Measurements from ENCODE around the gene FHOD3.
A peak's percentile ranks its signal among the peaks of the same experiment; 100 is the strongest.

The FHOD3 gene

DNA sequence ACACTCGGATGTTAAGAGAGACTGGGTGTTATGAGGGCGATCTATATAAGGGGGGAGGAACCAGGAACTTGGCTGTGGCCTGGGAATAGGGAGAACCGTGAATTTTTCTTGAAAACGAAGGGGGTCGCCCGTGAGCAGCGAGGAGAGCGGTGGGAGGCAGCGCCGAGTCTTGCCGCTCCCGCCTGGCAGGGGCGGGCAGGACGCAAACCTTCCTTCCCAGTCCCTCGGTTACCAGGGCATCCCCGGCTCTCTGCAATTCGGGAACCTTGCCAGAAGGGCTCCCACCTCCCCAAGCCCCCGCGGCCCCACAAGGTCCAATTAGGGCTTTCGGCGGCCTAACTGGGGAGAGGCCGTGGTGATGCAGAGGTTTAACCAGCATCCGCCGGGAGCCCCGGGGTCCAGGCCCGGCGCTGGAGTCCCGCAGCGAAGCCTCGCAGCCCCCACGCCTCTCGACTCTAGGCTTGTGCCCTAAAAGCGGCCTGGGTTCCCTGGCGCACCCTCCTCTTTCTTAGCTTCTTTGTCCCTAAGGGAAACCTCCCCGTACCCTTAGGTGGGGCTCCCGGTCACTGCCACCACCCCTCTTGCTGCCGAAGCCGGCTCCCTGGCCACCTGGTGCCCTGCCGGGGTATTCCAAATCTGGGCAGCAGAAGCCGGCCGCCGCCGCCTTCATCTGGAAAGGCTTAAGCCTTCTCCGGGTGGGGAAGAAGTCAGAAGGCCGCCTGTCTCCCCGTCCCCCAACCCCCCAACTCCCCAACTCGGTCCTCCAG, 680 bp upstream of the FHOD3 start:
- peak; percentile 73 for DNase-seq

DNA sequence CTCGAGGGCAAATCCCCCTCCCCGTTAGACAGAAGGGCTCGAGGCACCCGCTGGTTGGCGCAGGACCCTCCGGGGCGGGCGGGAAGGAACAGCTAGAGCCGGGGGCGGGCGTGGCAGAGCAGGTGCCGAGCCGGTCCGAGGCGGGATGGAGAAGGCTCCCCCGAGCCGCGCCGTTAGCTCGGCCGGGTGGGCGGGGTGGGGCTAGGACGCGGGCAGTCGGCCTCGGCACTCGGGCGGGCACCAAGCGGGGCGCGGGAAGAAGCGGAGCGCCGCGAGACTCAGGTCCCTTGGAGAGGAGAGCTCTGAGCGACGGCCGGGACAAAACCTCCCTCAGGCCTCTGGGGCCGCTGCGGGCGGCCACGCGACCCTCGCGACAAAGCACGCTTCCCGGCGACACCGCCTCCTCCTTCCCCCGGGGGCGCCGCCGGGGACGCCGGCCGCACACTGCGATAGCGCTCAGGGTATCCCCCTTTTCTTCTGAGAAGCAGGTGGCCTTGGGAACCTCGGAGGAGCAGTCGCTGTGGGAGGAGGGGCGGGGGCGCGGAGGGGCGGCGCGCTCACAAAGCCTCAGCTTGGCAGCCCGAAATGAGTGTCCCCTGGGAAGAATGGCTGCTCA, 721 bp downstream of the FHOD3 start:
- no peak for DNase-seq

DNA sequence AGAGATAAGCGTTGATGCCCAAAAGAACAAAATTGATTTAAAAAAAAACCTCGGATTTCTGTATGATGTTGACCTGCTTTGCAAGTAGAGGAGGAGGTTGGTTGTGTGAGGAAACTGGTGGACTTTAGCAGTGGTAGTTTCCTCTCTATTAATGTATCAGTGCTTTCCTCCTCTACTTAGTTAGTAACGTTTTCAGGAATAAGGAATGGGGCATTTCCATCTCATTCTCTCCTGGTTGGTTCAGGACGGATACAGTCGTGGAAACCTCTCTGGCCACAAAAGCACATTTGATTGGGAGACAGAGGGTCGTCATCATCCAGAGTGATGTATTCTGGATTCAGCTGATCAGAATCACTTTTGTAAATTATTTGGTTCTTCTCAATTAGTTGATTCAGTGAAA, 1.5 kb downstream of the FHOD3 start:
- no peak for DNase-seq

DNA sequence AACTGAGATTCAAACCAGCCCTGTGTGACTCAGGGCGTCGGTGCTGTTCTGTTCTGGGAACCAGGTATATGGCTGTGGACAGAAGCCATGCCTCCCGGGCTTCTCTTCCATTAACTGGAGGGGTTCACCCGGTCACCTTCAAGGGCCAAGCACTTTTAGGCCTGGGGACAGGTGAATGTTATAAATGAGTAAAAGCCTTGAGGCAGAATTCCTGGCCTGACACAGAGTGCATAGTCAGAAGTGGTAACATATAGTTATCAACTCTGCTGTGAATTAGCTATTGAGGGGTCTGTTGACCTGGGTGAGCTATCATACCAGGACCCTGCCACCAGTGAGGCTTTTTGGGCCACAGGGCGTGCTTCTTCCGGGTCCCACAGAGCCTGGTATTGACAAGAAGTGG, 2.7 kb downstream of the FHOD3 start:
- DNase-seq, result no peak

DNA sequence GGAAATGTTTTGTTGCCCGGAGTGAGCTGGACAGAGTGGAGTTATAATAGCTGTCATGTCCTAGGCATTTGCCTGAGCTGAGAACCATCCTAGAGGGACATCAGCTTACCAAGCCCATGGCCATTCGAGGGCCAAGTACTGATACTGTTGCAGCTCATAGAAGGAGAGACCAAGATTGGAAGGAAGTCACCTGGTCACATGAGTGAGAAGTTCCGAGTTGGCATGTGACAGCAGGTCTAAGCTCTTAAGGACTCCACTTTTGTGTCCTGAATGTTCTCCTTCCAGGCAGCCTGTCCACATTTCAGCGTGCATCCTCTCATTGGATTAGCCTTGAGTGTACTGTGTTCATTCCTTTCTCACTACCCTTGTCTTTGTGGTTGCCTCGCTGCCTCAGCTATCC, 4.4 kb downstream of the FHOD3 start:
- DNase-seq, result no peak

DNA sequence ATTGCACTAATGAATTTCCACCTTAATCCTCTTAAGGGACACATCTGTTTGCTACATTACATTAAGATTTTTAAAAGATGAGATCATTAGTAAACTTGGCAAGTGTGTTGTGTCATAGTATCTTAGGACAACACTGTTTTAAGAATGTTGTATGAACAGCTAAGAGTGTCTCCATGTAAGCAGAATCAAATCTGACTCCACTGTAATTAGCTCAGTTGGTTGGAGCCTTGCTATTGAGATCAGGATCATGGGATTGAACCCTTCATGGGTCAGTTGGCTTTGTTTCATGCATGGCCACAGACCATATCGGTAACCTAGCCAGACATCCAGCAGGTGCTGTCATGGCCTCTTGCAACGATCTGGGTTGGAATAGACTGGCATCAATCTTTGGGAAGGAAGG, 5.2 kb downstream of the FHOD3 start:
- peak; percentile 21 for DNase-seq

DNA sequence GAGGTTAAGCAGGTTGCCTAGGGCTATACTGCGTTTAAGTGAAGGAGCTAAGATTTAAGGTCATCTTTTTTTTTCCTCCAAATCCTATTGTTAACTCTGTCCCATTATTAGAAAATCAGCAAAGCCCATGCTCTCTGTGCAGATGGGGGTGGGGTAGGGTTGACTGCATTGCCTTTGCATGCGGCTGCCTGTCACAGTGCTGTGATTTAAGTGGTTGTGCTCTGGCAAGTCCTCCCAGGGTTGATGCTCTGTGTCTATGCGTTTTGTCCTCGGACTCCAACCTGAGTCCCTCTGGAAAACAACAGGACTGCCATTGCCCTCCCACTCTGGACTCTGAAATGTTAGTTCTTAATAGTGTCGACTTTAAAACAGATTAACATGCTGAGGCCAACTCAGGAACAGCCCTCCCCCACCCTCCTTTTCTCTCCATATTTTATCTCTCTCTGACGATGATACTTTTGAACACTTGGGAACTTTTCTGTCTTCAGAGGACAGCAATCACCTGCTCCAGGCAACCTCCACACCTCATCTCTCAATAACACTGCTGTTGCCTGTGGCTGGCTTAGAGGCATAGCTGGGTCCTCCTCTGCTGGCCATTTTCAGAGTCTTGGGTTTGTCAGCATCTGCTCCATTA, 5.8 kb downstream of the FHOD3 start:
- DNase-seq, result no peak

DNA sequence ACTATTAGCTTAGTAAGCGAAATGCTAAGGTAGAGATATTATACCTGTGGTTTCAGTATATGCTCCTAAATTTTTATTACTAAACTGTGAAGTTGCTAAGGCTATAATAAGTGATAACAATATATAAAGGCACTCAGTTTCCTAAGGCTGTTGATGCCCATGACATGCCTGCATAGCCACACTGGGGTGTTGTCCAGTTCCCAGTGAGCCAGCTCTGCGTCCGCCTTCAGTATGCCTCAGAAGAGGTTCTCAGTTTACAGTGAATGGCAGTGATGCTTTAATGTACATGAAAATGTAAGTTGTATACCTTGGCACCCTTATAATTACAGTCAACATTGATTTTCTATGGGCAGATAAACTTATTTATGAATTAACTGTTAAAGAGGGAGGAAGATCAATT, 7.2 kb downstream of the FHOD3 start:
- DNase-seq, result no peak

DNA sequence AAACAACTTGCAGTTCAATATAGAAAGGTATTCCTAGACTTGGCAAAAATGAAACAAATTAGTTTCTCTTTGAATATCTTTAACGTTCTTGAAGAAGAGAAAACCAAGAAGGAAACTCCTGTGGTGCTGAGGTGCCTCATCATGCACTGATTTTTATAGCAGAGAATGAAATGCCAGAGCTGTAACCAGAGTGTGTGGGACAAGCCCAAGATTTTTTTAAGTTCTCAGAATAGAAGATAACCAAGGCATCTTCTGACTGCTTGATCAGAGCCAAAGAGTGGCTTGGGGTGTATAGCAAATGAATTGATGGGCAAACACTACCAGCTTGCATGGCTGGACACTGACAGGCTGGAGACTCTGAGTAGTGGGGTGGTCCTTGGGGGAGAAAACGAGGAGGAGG, 7.9 kb downstream of the FHOD3 start:
- no peak for DNase-seq

DNA sequence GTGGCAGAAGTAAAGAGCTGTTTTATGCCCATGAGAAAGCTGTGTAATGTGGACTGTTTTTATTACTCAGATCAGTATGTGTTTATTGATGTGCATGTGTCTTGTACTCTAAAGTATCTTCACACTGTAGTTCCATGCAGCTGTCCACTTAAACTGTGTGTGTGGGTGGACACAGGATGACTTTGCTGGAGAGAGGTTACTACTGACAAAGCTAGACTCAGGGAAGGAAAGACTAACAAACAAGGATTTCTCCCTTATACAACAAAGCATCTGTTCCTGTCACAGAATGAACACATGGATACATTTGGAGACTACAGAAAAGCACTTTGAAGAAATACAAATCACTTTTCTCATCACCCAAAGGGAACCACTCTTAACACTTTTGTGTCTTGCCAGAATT, 10.0 kb downstream of the FHOD3 start:
- no peak for DNase-seq

DNA sequence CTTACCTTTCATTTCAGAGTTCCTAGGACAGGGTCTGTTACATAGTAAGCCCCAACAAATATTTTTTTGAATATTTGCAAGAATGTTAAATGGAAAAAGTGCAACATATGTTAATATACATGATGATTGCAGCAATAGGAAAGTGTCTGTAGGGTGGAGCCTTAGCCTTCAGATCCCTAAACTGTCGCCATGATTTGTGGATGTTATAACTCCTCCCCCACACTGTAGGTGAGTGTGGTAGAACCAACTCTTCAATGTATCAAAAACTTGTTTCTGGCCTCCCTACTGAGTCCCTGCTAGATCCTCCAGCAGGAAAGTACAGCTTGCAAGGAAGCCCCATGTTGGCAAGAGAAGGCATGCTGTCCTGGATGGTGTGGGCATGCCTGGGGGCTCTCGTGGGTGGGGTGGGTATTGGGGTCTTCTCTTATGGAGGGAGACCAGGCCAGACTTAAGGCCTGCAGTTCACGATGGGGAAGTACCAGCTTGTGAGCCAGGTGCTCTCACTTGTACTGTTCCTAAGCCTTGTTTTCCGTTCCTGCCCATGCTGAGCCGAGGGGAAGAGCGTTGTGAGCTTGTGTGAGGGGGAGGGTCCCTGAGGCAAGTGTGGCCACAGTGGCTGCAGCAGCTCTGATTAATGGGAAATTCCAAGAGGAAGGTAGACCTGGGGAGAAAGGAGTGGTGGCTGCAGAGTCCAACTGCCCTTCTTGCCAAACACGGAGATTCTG, 11.4 kb downstream of the FHOD3 start:
- peak; percentile 15 for DNase-seq

DNA sequence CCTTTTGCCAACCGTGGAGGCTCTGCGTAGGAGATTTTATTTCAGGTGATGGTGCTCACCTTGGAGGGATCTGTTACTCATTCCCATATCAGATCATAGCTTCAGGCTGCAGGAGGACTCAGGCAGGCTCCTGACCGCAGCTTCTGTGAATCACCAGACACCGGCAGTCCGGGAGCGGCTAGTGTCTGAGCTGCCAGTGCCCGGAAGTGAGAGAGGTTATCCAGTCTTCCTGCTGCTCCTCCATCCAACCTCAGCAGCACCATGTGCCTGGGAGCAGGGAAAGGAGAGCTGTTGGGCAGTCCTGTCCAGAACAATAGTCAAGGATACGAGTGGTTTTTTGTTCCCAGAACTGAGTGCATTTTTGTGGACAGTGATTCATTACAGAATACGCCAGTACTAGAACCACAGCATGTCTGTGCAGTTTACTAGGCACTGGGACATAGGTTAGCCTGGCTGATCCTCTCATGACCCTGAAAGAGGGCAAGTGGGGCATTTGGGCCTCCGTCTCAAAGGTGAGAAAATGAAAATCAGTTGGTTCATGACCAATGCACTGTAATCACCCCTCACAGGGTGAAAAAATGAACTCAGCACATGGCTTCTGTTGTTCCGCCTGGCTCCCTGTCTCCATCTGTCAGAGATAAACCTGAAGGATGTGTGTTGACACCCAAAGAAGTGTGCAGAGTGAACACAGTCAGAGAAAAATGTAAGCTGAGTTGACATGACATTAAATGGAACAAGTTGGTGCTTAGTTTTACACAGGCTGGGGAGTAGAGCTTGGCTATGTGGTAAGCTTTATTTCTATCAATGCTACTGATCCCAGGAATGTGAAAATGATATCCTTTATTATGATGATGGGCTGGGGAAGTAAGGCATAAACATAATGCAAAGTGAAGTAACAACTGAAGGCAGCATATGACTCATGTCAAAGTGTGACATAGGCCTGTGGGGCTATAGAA, 12.2 kb downstream of the FHOD3 start:
- peak; percentile 98 for DNase-seq

DNA sequence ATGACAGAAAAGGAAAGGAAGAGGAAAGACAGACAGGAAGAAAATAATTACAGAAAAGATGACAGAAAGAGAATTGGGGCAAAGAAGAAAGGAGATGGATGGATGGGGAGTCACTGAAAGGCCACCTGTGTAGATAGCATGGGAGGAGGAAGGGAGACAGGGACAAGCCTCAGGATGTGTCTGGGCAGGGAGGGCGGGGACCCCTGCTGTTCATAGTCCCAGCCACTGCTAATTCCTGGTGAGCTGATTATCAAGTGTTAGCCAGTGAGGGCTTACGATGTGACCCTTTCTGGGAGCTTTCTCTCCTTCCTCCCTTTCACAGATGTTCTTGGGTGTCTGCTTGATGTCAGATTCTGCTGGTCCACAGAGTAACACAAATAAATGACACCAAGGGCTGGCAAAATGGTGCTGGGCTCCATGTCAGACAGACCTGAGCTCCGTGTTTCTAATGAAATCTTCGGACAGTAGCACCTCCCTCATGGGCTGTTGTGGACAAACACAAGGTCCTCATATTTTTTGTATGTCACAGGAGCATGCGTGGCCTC, 13.6 kb downstream of the FHOD3 start:
- no peak for DNase-seq

DNA sequence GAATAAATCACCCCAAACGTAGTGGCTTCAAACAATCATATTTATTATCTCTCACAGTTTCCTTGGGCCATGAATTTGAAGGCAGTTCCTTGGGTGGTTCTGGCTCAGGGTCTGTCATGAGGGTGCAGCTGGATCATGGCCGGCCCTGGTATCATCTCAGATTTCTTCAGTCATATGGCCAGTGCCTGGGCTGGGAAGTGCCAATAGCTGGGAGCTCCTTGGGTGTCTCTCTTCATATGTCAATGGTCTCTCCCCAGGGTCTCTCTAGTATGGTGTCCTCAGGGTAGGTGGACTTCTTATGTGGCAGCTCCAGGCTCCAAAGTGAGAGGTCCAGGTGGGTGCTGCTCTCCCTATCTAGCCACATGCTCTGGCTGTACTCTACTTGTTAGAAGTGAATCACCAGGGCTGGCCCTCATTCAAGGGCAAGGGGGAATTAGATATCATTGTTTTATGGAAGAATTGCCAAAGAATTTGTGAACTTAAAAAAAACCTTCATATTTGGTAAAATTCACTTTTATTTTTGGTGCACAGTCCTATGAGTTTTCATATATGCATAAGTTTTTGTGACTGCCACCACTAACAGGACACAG, 15.4 kb downstream of the FHOD3 start:
- DNase-seq, result no peak

DNA sequence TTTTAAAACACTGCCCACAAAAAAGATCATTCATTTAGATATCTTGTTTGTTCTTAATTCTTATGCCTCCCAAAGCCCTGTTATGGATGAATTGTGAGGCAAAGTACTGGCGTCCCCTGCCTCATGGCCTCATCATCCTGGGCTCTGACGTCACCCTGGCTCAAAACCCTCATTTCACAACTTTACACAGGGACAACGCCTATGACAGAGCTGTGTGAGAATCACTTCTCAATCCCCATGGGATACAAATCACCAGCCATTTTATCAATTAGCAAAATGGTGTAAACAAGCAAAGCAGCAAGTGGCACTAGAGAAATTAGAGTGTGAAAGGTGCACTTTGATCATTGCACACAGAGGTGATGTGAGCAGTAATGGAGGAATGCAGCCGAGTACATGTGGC, 16.6 kb downstream of the FHOD3 start:
- no peak for DNase-seq

DNA sequence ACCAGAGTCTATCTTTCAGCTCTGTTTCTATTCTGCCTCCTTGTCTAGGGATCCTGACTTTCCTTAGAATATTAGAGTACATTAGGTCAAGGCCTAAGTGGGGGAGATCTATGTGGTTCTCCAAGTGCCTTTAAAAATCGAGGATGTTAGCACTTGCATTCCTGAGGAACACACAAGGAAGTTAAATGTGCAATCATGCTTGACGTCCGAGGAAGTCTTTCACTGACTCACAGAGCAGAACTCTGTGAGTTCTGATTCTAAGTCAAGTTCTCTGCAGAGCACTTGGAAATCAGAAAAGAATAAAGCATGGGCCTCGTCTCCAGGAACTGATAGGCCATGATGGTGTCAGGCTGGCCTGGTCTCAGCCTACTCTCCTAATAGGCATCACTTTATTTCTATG, 17.2 kb downstream of the FHOD3 start:
- DNase-seq, result peak; percentile 79

DNA sequence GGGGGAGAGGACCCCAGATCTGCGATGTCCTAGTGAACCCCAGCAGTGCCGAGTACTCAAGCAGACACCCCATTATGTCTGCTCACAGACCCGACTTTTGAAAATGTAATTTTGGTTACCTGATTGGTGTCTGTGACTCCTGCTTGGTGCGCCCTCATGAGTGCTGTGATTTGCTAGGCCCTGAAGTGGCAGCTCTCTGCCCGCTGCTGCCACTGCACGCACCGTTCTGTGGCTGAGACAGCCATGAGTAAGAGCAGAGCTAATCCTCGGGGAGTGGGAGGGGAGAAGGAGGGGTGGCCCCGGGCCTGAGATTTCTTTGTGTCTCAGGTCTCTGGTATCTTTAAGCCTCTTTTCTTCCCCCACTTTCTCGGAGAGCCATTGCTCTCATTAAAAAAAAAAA, 18.2 kb downstream of the FHOD3 start:
- peak; percentile 79 for DNase-seq

DNA sequence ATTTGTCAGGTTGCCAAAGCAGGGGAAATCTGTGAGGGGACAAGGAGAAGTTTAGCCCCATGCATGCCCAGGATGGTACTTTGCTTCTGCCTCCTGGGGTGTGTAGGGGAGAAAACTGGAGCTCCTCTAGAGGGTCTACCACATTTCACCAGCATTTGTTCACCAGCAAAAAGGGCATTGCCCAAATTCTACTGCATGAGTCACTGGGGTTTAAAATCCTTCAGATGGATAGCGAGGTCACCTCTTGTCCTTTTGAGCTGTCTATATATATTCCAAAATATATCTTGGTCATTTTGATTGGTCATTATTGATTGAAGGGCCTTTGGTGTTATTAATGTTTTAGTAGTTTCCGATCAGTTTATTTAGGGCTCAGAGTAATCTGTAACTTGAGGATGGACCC, 18.7 kb downstream of the FHOD3 start:
- peak; percentile 38 for DNase-seq

DNA sequence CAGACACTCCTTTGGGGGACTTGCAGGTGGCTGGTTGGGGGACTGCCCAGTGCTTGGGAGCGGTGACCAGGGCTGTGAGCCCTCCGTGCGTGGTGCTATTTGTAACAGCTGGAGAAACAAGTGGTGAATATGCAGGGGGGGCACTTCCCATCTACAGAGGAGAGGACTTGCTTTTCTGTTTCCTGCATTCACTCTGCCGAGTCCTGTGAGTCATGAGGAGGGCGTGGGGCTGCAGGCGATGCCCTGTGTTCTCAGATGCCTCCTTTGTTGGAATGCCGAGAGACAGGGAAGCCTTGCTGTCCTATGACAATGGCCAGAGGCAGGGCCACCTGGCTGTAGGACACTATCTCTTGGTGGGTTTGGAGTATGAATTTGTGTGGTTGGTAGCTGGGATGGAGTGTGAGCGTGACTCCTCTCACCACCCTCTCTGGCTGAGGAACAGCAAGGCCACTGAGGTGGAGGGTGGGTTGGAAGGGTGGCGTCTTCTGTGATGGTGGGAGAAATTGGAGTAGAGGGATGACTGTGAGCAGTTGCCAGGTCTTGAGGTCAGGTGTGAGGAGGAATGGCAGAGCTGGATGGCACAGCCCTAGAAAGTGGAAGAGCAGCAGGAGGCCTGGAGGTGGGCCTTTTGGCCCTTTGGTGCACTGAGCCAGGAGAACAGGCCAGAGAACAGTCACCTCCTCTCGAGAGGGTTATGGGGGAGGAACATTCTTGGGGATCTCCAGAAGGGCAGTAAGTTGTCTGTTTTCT, 24.3 kb downstream of the FHOD3 start:
- DNase-seq, result peak; percentile 49

DNA sequence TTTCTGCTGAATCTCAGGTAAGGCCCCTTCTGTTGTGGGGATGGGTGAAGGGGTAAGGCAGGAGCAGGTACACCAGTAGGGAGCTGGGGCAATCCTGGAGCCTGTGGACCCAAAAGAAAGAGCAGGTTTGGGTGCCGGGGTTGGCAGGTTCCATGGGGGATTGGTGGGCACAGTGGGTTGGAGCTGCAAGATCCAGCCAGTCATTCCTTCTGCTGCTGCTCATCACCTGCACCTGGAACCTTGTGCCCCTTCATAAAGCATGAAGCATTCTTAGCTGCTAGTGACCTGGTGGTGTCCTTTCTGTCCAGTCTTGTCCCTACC, 24.9 kb downstream of the FHOD3 start:
- no peak for DNase-seq

DNA sequence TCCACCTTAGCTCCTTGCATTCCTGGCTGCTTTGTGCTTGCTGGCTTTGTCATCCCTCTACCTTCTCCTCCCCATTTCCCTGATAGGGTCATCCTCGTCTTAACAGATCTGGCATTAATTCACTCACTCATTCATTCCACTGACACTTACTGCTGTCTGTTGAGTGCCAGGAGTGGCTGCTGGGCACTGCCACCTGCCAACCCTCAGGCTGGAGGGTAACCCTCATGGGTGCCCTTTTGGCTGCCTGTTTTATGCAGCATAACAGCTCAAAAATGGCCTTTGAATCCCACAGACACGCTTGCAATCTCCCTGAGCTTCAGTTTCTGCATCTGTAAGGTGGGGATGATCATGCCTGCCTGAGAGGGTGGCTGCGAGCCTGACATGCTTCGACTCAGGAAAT, 25.2 kb downstream of the FHOD3 start:
- DNase-seq, result no peak
